ENCODE results near the gene NKD1. TPM values are rescaled to one million over a fixed set of nuclear protein-coding genes. Genes with fewer than 3 reads are reported as not detected.

Gene NKD1
- total RNA-seq, 2 donors from 2014 or later, result 2.3 TPM

DNA sequence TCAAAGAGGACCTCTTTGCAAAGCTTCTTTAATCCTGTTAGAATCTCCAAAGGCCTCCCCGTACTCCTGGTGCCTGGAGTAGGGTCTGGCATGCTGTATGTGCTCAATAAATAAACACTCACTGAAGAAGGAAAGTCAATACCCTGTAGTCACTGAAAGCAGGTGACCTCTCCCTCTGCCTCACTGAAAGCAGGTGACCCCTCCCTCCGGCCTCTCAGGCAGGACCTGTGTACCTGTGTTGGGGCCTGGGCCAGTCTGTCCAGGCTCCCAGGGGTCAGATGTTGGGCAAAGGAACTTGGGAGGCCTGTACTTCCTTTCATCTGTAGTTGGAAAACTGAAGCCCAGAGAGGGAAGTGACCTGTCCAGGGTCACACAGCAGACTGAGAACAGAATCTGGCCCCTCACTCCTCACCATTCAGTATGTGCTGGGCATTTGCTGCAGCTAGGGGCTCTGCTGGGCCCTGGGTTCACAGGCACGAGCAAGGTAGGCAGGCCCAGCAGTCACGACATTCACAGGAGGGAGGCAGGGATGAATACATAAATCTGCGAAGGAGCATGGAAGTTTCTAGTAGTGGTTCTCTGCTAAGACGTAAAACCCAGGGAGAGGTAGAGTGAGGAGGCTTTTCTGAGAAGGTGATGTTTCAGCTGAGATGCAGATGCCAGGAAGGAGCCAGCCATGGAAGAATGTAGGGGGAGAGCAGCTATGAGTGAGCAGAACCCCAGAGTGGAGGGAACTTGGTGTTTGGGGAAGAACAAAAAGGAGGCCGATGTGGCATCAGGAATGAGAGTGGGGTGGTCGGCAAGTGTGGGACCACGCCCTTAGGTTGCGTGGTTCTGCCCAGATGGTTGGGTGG lies 64.0 kb downstream of the NKD1 start:
- no peaks in the 10 kb centered on the region for H3K4me1 ChIP-seq
- H3K9ac ChIP-seq (ENCODE audit: low read depth in 2 of 2, low read length in 2 of 2), result peak overlapping the region in 1 of 2 donors; percentile 35
- no peaks in the 10 kb centered on the region for H3K27me3 ChIP-seq
- no peak overlapping the region for H3K27ac ChIP-seq
- TF ChIP-seq, protein P1, sequence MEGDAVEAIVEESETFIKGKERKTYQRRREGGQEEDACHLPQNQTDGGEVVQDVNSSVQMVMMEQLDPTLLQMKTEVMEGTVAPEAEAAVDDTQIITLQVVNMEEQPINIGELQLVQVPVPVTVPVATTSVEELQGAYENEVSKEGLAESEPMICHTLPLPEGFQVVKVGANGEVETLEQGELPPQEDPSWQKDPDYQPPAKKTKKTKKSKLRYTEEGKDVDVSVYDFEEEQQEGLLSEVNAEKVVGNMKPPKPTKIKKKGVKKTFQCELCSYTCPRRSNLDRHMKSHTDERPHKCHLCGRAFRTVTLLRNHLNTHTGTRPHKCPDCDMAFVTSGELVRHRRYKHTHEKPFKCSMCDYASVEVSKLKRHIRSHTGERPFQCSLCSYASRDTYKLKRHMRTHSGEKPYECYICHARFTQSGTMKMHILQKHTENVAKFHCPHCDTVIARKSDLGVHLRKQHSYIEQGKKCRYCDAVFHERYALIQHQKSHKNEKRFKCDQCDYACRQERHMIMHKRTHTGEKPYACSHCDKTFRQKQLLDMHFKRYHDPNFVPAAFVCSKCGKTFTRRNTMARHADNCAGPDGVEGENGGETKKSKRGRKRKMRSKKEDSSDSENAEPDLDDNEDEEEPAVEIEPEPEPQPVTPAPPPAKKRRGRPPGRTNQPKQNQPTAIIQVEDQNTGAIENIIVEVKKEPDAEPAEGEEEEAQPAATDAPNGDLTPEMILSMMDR (IDR thresholded peaks at IDR 0.05), result no peak
- H3K9me3 ChIP-seq, result no peaks in the 10 kb centered on the region
- DNase-seq, result no peak
- no peaks in the 10 kb centered on the region for H3K36me3 ChIP-seq
- intact Hi-C loops (cut with DNase I), result no loop called here
- H3K4me3 ChIP-seq, result no peak overlapping the region

DNA sequence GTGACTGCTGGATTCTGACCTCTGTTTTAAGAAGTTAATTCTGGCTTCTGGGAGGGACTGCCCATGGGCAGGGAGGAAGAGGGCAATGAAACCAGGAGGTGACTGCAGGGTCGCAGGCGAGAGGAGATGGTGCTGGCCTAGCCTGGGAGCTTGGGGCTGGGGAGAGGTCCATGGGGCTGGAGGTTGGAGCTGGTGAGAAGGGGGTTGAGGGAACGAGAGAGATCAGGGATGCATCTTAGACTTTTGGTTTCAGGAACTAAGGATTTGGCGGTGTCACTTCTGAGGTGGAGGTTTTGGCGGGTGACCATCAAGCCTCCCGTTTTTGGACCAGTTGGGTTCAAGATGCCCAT lies 64.6 kb downstream of the NKD1 start:
- TF ChIP-seq, protein P1 (IDR thresholded peaks at IDR 0.05), result no peak
- Histone ChIP-seq H3K9ac (ENCODE audit: low read depth in 2 of 2, low read length in 2 of 2) (peak overlapping the region in 1 of 2 donors; percentile 35), H3K27me3 (no peaks in the 10 kb centered on the region), H3K4me1 (no peaks in the 10 kb centered on the region), H3K9me3 (no peaks in the 10 kb centered on the region), H3K36me3 (no peaks in the 10 kb centered on the region), H3K27ac (peak overlapping the region; percentile 13), H3K4me3 (no peak overlapping the region)
- intact Hi-C loops (cut with DNase I), result no loop called here
- DNase-seq, result no peak

DNA sequence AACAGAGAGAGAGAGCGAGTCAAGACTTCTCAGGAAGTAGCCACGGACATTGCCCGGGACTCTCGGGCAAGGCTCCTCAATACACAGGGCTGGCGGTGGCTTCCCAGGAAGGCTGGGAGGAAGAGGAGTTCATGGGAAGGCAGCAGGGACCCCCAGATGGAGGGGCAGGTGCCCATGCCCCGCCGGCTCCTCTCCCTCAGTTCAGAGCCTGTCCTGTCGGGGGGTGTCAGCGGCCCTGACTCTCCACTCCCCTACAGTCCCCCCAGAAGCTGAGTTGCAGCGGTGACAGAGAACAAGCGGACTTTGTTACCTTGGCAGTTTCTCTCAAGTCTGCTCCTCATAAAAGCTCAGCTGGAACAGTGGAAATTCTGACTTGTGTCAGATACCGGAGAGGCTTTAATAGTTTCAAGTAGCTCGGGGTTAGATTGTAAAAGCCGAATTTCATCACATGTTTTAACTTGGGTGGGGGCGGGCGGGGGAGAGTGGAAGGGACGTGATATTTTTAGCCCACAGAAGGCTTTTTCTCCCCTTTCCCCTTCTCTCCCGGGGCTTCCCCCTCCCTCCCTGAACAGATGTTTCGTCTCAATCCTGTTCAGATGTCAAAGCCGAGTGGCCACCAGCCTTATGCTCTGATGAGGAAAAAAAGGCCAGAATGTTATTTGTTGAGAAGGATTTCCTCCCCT lies 65.2 kb downstream of the NKD1 start:
- TF ChIP-seq, protein P1 (IDR thresholded peaks at IDR 0.05), result no peak
- H3K27me3 ChIP-seq, result no peaks in the 10 kb centered on the region
- intact Hi-C loops (cut with DNase I), result no loop called here
- no peak for DNase-seq
- peak overlapping the region in 1 of 2 donors; percentile 35 for H3K9ac ChIP-seq (ENCODE audit: low read depth in 2 of 2, low read length in 2 of 2)
- no peak overlapping the region for H3K4me3 ChIP-seq
- H3K4me1 ChIP-seq, result no peaks in the 10 kb centered on the region
- no peaks in the 10 kb centered on the region for H3K36me3 ChIP-seq
- H3K9me3 ChIP-seq, result no peaks in the 10 kb centered on the region
- peak overlapping the region; percentile 13 for H3K27ac ChIP-seq

DNA sequence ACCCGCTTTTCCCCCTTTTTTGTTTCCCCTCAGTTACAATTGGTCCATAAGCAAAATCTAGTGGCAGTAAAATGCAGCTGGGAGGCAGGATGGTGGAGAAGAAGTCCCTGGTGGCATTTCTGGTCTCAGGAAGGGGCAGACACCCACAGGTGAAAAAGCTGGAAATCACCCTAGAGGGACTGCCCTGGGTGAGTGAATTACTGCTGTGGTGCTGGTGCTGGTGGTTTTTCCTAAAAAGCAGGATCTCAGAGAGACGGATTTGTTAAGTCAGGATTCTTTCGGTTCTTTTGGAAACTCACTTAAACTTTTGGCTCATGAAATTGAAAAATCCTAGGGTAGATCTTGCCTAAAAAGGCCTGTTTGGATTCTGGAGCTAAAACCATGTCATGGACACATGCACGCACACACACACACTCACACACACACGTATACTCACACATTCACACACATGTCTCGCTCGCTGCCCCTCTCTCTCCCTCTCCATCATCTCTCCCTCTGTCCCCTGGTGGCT lies 65.8 kb downstream of the NKD1 start:
- H3K4me3 ChIP-seq, result no peak overlapping the region
- DNase-seq, result no peak
- no peaks in the 10 kb centered on the region for H3K27me3 ChIP-seq
- no peaks in the 10 kb centered on the region for H3K36me3 ChIP-seq
- intact Hi-C loops (cut with DNase I), result no loop called here
- TF ChIP-seq, protein P1 (IDR thresholded peaks at IDR 0.05), result no peak
- H3K9me3 ChIP-seq, result no peaks in the 10 kb centered on the region
- H3K9ac ChIP-seq (ENCODE audit: low read depth in 2 of 2, low read length in 2 of 2), result no peak overlapping the region
- H3K27ac ChIP-seq, result peak overlapping the region; percentile 13
- H3K4me1 ChIP-seq, result no peaks in the 10 kb centered on the region

DNA sequence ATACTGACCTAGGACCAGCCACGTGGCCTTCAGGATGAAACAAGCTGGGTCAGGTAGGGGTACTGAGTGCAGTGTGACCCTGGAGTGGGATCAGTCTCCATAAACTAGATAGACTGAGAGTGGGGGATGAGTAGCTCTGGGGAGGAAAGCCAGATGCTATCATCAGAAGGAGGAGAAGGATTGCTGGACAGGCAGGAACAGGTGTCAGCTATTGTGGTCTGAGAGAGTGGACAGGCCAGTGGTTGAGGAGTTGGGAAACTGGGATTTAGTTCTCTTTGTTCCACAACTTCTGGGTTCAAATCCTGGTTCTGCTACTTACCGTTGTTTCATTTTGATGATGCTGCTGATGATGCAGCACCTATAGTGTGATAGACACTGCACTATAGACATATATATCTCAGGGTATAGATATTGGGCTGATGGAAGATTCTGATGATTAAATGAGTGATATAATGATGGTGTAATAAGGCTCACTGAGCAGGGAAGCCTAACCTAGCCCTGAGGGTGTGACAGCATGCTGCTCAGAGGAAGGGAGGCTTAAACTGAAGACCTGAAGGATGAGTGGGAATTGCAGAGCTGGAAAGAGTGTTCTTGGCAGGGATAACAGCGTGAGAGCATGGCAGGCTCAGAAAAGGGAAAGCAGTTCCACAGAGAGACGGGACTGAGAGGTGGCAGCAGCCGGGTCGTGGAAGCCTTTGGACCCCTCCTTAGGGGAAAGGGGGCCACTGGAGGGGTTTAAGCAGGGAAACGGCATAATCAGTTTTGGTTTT lies 66.9 kb downstream of the NKD1 start:
- Histone ChIP-seq H3K4me1 (no peaks in the 10 kb centered on the region), H3K27me3 (no peaks in the 10 kb centered on the region), H3K9ac (ENCODE audit: low read depth in 2 of 2, low read length in 2 of 2) (no peak overlapping the region), H3K27ac (no peak overlapping the region), H3K9me3 (no peaks in the 10 kb centered on the region), H3K36me3 (no peaks in the 10 kb centered on the region), H3K4me3 (no peak overlapping the region)
- DNase-seq, result no peak
- TF ChIP-seq, protein P1 (IDR thresholded peaks at IDR 0.05), result no peak
- intact Hi-C loops (cut with DNase I), result no loop called here

Measured in colonic mucosa (tissue), 4 donors.